ENCODE results near the gene TICAM1.

GRCh38 chr19:4803736-4804695 is 27.5 kb downstream of the TICAM1 start:
- TF ChIP-seq POLR2A (IDR thresholded peaks at IDR 0.05), result no peak
- peak; percentile 34 to 88 (median 72) for TF ChIP-seq CTCF (IDR thresholded peaks at IDR 0.05 in 8 of 11, conservative IDR thresholded peaks at IDR 0.05 in 3 of 11)
- peak in 1 of 3 donors; percentile 30 for TF ChIP-seq POLR2AphosphoS5 (IDR thresholded peaks at IDR 0.05)
